ENCODE data around the gene AGBL1. TPM values are rescaled to one million over a fixed set of nuclear protein-coding genes. Genes with fewer than 3 reads are reported as not detected.

Gene AGBL1
- total RNA-seq, 6 experiments from 2014 or later = not detected

DNA sequence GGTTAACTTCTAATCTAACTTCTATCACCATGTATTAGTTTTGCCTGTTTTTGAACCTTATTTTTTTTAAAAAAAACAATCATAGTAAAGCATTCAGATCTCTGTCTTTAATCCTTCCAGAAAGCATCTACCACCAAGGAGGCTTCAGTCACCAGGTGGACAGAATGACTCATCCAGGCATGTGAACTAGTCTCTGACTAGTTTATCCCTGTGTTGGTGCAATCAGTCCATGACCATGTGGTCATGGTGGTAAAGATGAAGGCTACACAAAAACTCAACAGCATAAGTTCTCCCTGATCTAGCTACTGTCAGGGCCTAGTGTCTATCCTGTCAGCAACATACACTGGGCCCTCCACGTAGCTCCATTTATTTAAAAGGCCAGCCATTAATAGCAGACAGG, 750.6 kb downstream of the AGBL1 start:
- 67% methylated on average over 1 of the region's 1 CpG for WGBS (ENCODE audit: insufficient coverage, low coverage, low lambda C conversion rate, missing lambda C conversion rate)

DNA sequence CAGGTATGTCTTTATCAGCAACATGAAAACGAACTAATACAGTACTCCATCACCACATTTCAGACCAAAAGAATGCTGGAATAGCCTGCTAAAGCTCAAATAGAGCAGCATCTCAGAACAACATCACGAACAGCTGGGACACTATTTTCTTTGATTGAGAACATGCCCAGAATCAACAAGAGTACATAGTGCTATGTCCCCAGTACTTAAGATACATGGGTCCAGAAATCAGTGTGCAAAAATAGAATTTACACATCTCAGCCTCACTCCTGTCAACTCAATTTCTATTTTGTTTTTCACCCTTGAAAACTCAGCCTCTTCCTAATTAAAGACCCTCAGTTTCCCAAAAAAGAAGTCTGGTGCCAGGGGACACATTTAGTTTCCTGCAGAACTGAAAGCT, 753.9 kb downstream of the AGBL1 start:
- H3K4me1 ChIP-seq = peaks cover 0 to 3% (median 0%) of the 10 kb centered on the region in 4 donors
- ATAC-seq = no peak
- 21% methylated on average over 2 of the region's 2 CpGs for WGBS (ENCODE audit: insufficient coverage, low coverage, low lambda C conversion rate, missing lambda C conversion rate)
- H3K36me3 ChIP-seq = no peaks in the 10 kb centered on the region
- no peak overlapping the region for H3K4me3 ChIP-seq
- TF ChIP-seq CTCF (IDR thresholded peaks at IDR 0.05) (no peak), POLR2A (IDR thresholded peaks at IDR 0.05) (no peak)
- DNase-seq = no peak
- H3K27ac ChIP-seq = no peak overlapping the region
- intact Hi-C loops (cut with DNase I) = no loop called here
- H3K9me3 ChIP-seq = no peaks in the 10 kb centered on the region
- no peaks in the 10 kb centered on the region for H3K27me3 ChIP-seq

More for the DNA sequence above, 750.6 kb downstream of the AGBL1 start:
- Histone ChIP-seq H3K27ac (no peak overlapping the region), H3K4me3 (no peak overlapping the region), H3K4me1 (peaks cover 0 to 3% (median 0%) of the 10 kb centered on the region in 4 donors), H3K27me3 (no peaks in the 10 kb centered on the region), H3K36me3 (no peaks in the 10 kb centered on the region), H3K9me3 (no peaks in the 10 kb centered on the region)
- TF ChIP-seq CTCF (IDR thresholded peaks at IDR 0.05) (no peak), POLR2A (IDR thresholded peaks at IDR 0.05) (no peak)
- DNase-seq = no peak
- no peak for ATAC-seq
- intact Hi-C loops (cut with DNase I) = no loop called here

- no peak overlapping the region for H3K4me3 ChIP-seq
- WGBS (ENCODE audit: insufficient coverage, low coverage, low lambda C conversion rate, missing lambda C conversion rate) = 60% methylated on average over 6 of the region's 7 CpGs
- no peak overlapping the region for H3K27ac ChIP-seq
- H3K27me3 ChIP-seq = no peaks in the 10 kb centered on the region
- ATAC-seq (peak in 3 of 4 donors; percentile 43 to 96 (median 82)), DNase-seq (peak; percentile 29 to 57 (median 53))
- TF ChIP-seq POLR2A (IDR thresholded peaks at IDR 0.05) = no peak
- peak in 1 of 4 donors; percentile 11 for TF ChIP-seq CTCF (IDR thresholded peaks at IDR 0.05)
- peaks cover 0 to 3% (median 0%) of the 10 kb centered on the region in 4 donors for H3K4me1 ChIP-seq
- intact Hi-C loops (cut with DNase I) = no loop called here
- no peaks in the 10 kb centered on the region for H3K36me3 ChIP-seq
- no peaks in the 10 kb centered on the region for H3K9me3 ChIP-seq
Observed at GRCh38 chr15:86834115-86834863, 754.6 kb downstream of the AGBL1 start.

- no peaks in the 10 kb centered on the region for H3K9me3 ChIP-seq
- no peak overlapping the region for H3K27ac ChIP-seq
- intact Hi-C loops (cut with DNase I) = no loop called here
- DNase-seq (no peak), ATAC-seq (no peak)
- TF ChIP-seq CTCF (IDR thresholded peaks at IDR 0.05) (no peak), POLR2A (IDR thresholded peaks at IDR 0.05) (no peak)
- WGBS (ENCODE audit: insufficient coverage, low coverage, low lambda C conversion rate, missing lambda C conversion rate) = 19% methylated on average over 4 of the region's 4 CpGs
- no peak overlapping the region for H3K4me3 ChIP-seq
- H3K27me3 ChIP-seq = no peaks in the 10 kb centered on the region
- H3K4me1 ChIP-seq = peaks cover 0 to 3% (median 0%) of the 10 kb centered on the region in 4 donors
- H3K36me3 ChIP-seq = no peaks in the 10 kb centered on the region
Observed at GRCh38 chr15:86837294-86838061, 757.8 kb downstream of the AGBL1 start.

All from right lobe of liver (tissue), 6 donors.